IMR-90 (cell line): ENCODE data around the gene VWCE. TPM values are rescaled to one million over a fixed set of nuclear protein-coding genes. Genes with fewer than 3 reads are reported as not detected.
A peak's percentile ranks its signal among the peaks of the same experiment; 100 is the strongest.

Experiments used
- ATAC-seq: fragments of 200-7000 bp; cut with Tn5 transposase; 2 replicates; pipeline ENCODE4 v1.9.1; 2020; ENCODE audit warnings: low read depth, mild to moderate bottlenecking, moderate library complexity
- BruUV-seq: library from RNA; stranded (reverse); fragments of 400-500 nt; replicated peaks from 2 replicates; lab custom pipeline; 2021; lab: Mats Ljungman, UMichigan
- CTCF ChIA-PET: fragments of 300-600 bp; formaldehyde crosslinking; extraction: SDS; loops from one replicate; lab custom pipeline; 2021; ENCODE audit warnings: antibody characterized with exemption; lab: Yijun Ruan, JAX
- POLR2A ChIA-PET: fragments of 300-600 bp; sonication (Branson Sonifier 250); formaldehyde crosslinking; loops from one replicate; lab custom pipeline; 2022; ENCODE audit warnings: antibody characterized with exemption; ENCODE audit not compliant: unreplicated experiment; lab: Charles Lee
- DNase-seq: peaks from one replicate; pipeline ENCODE4 v3.0.0; 2013
- H2AFZ ChIP-seq: replicated peaks from 2 replicates; pipeline ENCODE3; 2013; ENCODE audit warnings: low read length, mild to moderate bottlenecking; ENCODE audit not compliant: poor library complexity
- H2AK5ac ChIP-seq: 2 replicates; pipeline ENCODE4 v1.6.1; 2013; ENCODE audit warnings: low read depth, low read length, inconsistent platforms
- H2AK9ac ChIP-seq: replicated peaks from 2 replicates; pipeline ENCODE3; 2013; ENCODE audit warnings: mild to moderate bottlenecking, low read depth, low read length, moderate library complexity; ENCODE audit not compliant: poor library complexity
- H2BK120ac ChIP-seq: 2 replicates; pipeline ENCODE4 v1.6.1; 2013; ENCODE audit warnings: low read depth, low read length, inconsistent platforms
- H2BK15ac ChIP-seq: 3 replicates; pipeline ENCODE4 v1.6.1; 2013; ENCODE audit warnings: low read depth, low read length, inconsistent platforms
- H2BK20ac ChIP-seq: 2 replicates; pipeline ENCODE4 v1.6.1; 2013; ENCODE audit warnings: low read depth, mild to moderate bottlenecking, inconsistent platforms, low read length, moderate library complexity
- H2BK5ac ChIP-seq: 2 replicates; pipeline ENCODE4 v1.6.1; 2013; ENCODE audit warnings: mild to moderate bottlenecking, low read depth, low read length, inconsistent platforms; ENCODE audit not compliant: poor library complexity, severe bottlenecking
- H3K14ac ChIP-seq: replicated peaks from 2 replicates; pipeline ENCODE4 v1.6.1; 2013; ENCODE audit warnings: low read depth, low read length, inconsistent platforms
- H3K18ac ChIP-seq: 2 replicates; pipeline ENCODE4 v1.6.1; 2013; ENCODE audit warnings: low read depth, low read length, control low read depth
- H3K23ac ChIP-seq: 2 replicates; pipeline ENCODE4 v1.6.1; 2013; ENCODE audit warnings: low read depth, low read length, inconsistent platforms
- H3K27ac ChIP-seq: 2 replicates; pipeline ENCODE4 v1.5.1; 2013; ENCODE audit warnings: mild to moderate bottlenecking, control low read depth, low read length; ENCODE audit not compliant: insufficient read depth
- H3K27me3 ChIP-seq: 2 replicates; pipeline ENCODE4 v1.6.1; 2013; ENCODE audit warnings: low read length; ENCODE audit not compliant: control insufficient read depth, insufficient read depth
- H3K36me3 ChIP-seq: 2 replicates; pipeline ENCODE4 v1.6.1; 2013; ENCODE audit warnings: low read length, mixed read lengths; ENCODE audit not compliant: control insufficient read depth, insufficient read depth
- H3K4ac ChIP-seq: 2 replicates; pipeline ENCODE4 v1.6.1; 2013; ENCODE audit warnings: low read depth, low read length, inconsistent platforms
- H3K4me1 ChIP-seq: 2 replicates; pipeline ENCODE4 v1.6.1; 2013; ENCODE audit warnings: low read length, mixed read lengths; ENCODE audit not compliant: control insufficient read depth, insufficient read depth
- H3K4me2 ChIP-seq: 2 replicates; pipeline ENCODE4 v1.6.1; 2013; ENCODE audit warnings: low read depth, mild to moderate bottlenecking, control low read depth, low read length, moderate library complexity
- H3K4me3 ChIP-seq: 2 replicates; pipeline ENCODE4 v1.5.1; 2013; ENCODE audit warnings: low read depth, mild to moderate bottlenecking, control low read depth, low read length, moderate library complexity; ENCODE audit not compliant: insufficient read depth
- H3K56ac ChIP-seq: 2 replicates; pipeline ENCODE4 v1.6.1; 2013; ENCODE audit warnings: low read length, inconsistent platforms; ENCODE audit not compliant: insufficient read depth; ENCODE audit errors: extremely low read depth
- H3K79me1 ChIP-seq, 2 experiments: 2 replicates each; pipeline ENCODE4 v1.6.1; 2013; ENCODE audit warnings: low read length in 2 of 2, inconsistent platforms in 1 of 2, low read depth in 1 of 2
- H3K9ac ChIP-seq: 2 replicates; pipeline ENCODE4 v1.6.1; 2013; ENCODE audit warnings: low read depth, low read length, control low read depth
- H3K9me1 ChIP-seq: 2 replicates; pipeline ENCODE4 v1.6.1; 2013; ENCODE audit warnings: low read length, inconsistent platforms; ENCODE audit not compliant: insufficient read depth
- H3K9me3 ChIP-seq: 2 replicates; pipeline ENCODE4 v1.6.1; 2013; ENCODE audit warnings: low read length; ENCODE audit not compliant: control insufficient read depth, insufficient read depth
- H4K20me1 ChIP-seq: 2 replicates; pipeline ENCODE4 v1.6.1; 2013; ENCODE audit warnings: low read length, inconsistent platforms; ENCODE audit not compliant: insufficient read depth
- H4K5ac ChIP-seq: 2 replicates; pipeline ENCODE4 v1.6.1; 2013; ENCODE audit warnings: mild to moderate bottlenecking, low read depth, low read length, control low read depth
- H4K8ac ChIP-seq, 2 experiments: 2 replicates each; pipeline ENCODE4 v1.6.1; 2013; ENCODE audit warnings: low read depth in 2 of 2, low read length in 2 of 2, control low read depth in 1 of 2, inconsistent platforms in 1 of 2
- H4K91ac ChIP-seq: 2 replicates; pipeline ENCODE4 v1.6.1; 2013; ENCODE audit warnings: low read depth, low read length, inconsistent platforms; ENCODE audit not compliant: insufficient read depth
- BHLHE40 ChIP-seq: fragments of 150-350 bp; IDR thresholded peaks from 2 replicates; pipeline ENCODE4 v1.6.1; 2016; ENCODE audit warnings: mild to moderate bottlenecking, low read depth, low read length
- CEBPB ChIP-seq: IDR thresholded peaks from 2 replicates; pipeline ENCODE4 v1.6.1; 2012; ENCODE audit warnings: low read depth, low read length, improper control_type of control experiment
- CHD1 ChIP-seq: IDR thresholded peaks from 2 replicates; pipeline ENCODE4 v1.6.1; 2012; ENCODE audit warnings: low read depth, low read length, improper control_type of control experiment
- CTCF ChIP-seq: conservative IDR thresholded peaks from 2 replicates; pipeline ENCODE4 v1.5.1; 2012; ENCODE audit warnings: mild to moderate bottlenecking, low read depth, low read length, improper control_type of control experiment
- FOS ChIP-seq: fragments of 150-350 bp; IDR thresholded peaks from 2 replicates; pipeline ENCODE4 v1.6.1; 2016; ENCODE audit warnings: low read depth, low read length
- MAFK ChIP-seq: IDR thresholded peaks from 2 replicates; pipeline ENCODE4 v1.6.1; 2012; ENCODE audit warnings: low read depth, low read length, improper control_type of control experiment
- MAZ ChIP-seq: IDR thresholded peaks from 2 replicates; pipeline ENCODE4 v1.6.1; 2012; ENCODE audit warnings: low read depth, mild to moderate bottlenecking, low read length, improper control_type of control experiment, moderate library complexity, borderline replicate concordance
- MXI1 ChIP-seq: IDR thresholded peaks from 2 replicates; pipeline ENCODE4 v1.6.1; 2012; ENCODE audit warnings: low read depth, mild to moderate bottlenecking, low read length, moderate library complexity, borderline replicate concordance
- NFE2L2 ChIP-seq: fragments of 150-350 bp; IDR thresholded peaks from 2 replicates; pipeline ENCODE4 v1.6.1; 2016; ENCODE audit warnings: low read depth, mild to moderate bottlenecking, low read length
- POLR2A ChIP-seq: IDR thresholded peaks from 2 replicates; pipeline ENCODE4 v1.6.1; 2012; ENCODE audit warnings: mild to moderate bottlenecking, low read depth, low read length
- RAD21 ChIP-seq: IDR thresholded peaks from 2 replicates; pipeline ENCODE4 v1.6.1; 2012; ENCODE audit warnings: low read length, improper control_type of control experiment
- RCOR1 ChIP-seq: IDR thresholded peaks from 2 replicates; pipeline ENCODE4 v1.6.1; 2012; ENCODE audit warnings: mild to moderate bottlenecking, low read length, improper control_type of control experiment; ENCODE audit not compliant: insufficient replicate concordance
- RFX5 ChIP-seq: IDR thresholded peaks from 2 replicates; pipeline ENCODE4 v1.8.0; 2012; ENCODE audit warnings: low read depth, mild to moderate bottlenecking, low read length, moderate library complexity
- SMC3 ChIP-seq: fragments of 150-350 bp; IDR thresholded peaks from 2 replicates; pipeline ENCODE4 v1.6.1; 2016; ENCODE audit warnings: low read depth, mild to moderate bottlenecking, antibody characterized with exemption, low read length, moderate library complexity
- WGBS, 2 experiments: methylation state at CpG; one replicate each; pipeline versions ENCODE4 v1.1.5 to v1.1.7; 2013; ENCODE audit warnings: missing lambda C conversion rate in 2 of 2; ENCODE audit not compliant: insufficient read length in 1 of 2; ENCODE audit errors: extremely low coverage in 2 of 2; 5-methylcytosine and 5-hydroxymethylcytosine counted together
- dilution Hi-C: fragments of 300-500 bp; cut with HindIII; formaldehyde crosslinking; loops from one replicate; pipeline ENCODE4 v1.14.3; 2018; ENCODE audit warnings: low sequenced_read_pairs; ENCODE audit not compliant: unreplicated experiment
- in situ Hi-C: fragments of 300-500 bp; cut with MboI; formaldehyde crosslinking; loops from 3 replicates; pipeline ENCODE4 v1.14.3; 2019; ENCODE audit warnings: low sequenced_read_pairs, inconsistent platforms, mixed read lengths
- intact Hi-C: fragments of 100-400 bp; cut with micrococcal nuclease; formaldehyde crosslinking; loops from 2 replicates; pipeline ENCODE4 v1.10.0; 2022
- polyA plus RNA-seq, 3 experiments: library from polyadenylated mRNA; depleted of rRNA; stranded (reverse); fragments of >200 nt; gene quantifications; 2 replicates each; pipeline ENCODE4 v1.2.3, GENCODE V29; 2012; ENCODE audit warnings: low replicate concordance in 1 of 3
- total RNA-seq: library from RNA; depleted of rRNA; stranded (reverse); fragments of >200 nt; gene quantifications from 2 replicates; pipeline ENCODE4 v1.2.3, GENCODE V29; 2012
- TF ChIP-seq, protein P1 (sequence below): fragments of 150-350 bp; IDR thresholded peaks from 2 replicates; pipeline ENCODE4 v1.6.1; 2016; ENCODE audit warnings: low read depth, mild to moderate bottlenecking, low read length, moderate library complexity, borderline replicate concordance
- TF ChIP-seq, protein P2 (sequence below): fragments of 150-350 bp; IDR thresholded peaks from 2 replicates; pipeline ENCODE4 v1.6.1; 2017; ENCODE audit warnings: mild to moderate bottlenecking, antibody characterized with exemption, low read length, low read depth

Gene VWCE
- total and polyA plus RNA-seq, 2 of the 4 experiments (the other 2 are of a cell fraction), result under 0.01 to 1.1 TPM

DNA sequence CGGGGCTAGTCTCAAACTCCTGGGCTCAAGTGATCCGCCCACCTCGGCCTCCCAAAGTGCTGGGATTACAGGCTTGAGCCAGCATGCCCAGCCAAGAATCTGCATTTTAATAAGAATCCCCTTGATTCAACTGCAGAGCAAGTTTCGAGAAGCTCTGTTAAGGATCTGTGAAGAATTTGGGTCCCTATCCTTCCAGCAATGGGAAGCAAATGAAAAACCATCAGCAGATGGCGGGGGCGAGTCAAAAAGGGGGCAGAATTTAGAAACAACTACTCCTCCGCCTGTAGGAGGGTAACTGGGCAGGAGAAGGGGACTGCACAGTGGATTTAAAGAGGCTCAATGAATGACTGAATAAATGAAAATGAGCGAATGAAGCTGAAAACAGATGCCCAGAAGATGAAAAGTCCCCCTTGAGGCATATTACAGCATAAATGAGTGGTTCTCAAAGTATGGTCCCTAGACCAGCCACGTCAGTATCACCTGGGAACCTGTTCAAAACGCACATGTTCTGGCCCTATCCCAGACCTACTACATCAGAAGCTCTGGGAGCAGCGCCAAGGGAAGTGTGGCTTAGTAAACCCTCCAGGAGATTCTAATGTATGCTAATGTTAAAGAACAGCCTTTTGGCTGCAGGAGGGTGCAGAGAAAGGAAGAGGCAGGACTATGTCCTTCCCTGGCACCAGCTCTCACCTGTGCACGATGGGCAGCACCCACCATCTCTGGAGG, 15.0 kb downstream of the VWCE start:
- 81% methylated on average over 5 of the region's 12 CpGs; no CpG with 5 or more reads in 1 of the 2 experiments for WGBS, 2 experiments
- H3K9me1 ChIP-seq, result 0 out of 2 replicates have a peak, but pooled peaks cover 4% of the 10 kb centered on the region
- H3K9ac ChIP-seq, result no peak overlapping the region
- no peaks in the 10 kb centered on the region; the same call in 1 of the 2 replicates for H3K36me3 ChIP-seq
- no peak overlapping the region for H3K23ac ChIP-seq
- no peak overlapping the region for H3K27ac ChIP-seq
- no peaks in the 10 kb centered on the region for H3K4me1 ChIP-seq
- no peak overlapping the region for H2BK120ac ChIP-seq
- H2AFZ ChIP-seq, result no peak overlapping the region
- ChIA-PET CTCF (no interaction called here), POLR2A (no interaction called here)
- H3K4ac ChIP-seq, result no peak overlapping the region
- H2AK9ac ChIP-seq, result peak overlapping the region; percentile 34
- TF ChIP-seq MAZ (no peak), CEBPB (no peak), CHD1 (no peak), POLR2A (no peak), BHLHE40 (no peak), FOS (no peak), RFX5 (no peak), MXI1 (no peak), RAD21 (no peak), CTCF (no peak), RCOR1 (no peak), SMC3 (no peak), NFE2L2 (no peak), MAFK (no peak)
- TF ChIP-seq, protein P1, sequence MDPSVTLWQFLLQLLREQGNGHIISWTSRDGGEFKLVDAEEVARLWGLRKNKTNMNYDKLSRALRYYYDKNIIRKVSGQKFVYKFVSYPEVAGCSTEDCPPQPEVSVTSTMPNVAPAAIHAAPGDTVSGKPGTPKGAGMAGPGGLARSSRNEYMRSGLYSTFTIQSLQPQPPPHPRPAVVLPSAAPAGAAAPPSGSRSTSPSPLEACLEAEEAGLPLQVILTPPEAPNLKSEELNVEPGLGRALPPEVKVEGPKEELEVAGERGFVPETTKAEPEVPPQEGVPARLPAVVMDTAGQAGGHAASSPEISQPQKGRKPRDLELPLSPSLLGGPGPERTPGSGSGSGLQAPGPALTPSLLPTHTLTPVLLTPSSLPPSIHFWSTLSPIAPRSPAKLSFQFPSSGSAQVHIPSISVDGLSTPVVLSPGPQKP, result no peak
- TF ChIP-seq, protein P2, sequence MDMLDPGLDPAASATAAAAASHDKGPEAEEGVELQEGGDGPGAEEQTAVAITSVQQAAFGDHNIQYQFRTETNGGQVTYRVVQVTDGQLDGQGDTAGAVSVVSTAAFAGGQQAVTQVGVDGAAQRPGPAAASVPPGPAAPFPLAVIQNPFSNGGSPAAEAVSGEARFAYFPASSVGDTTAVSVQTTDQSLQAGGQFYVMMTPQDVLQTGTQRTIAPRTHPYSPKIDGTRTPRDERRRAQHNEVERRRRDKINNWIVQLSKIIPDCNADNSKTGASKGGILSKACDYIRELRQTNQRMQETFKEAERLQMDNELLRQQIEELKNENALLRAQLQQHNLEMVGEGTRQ, result no peak
- DNase-seq, result peak; percentile 58
- H4K5ac ChIP-seq, result no peak overlapping the region
- no peak for ATAC-seq
- H2BK15ac ChIP-seq, result no peak overlapping the region
- no peak overlapping the region for H3K14ac ChIP-seq
- no peaks in the 10 kb centered on the region for H3K79me1 ChIP-seq
- no peaks in the 10 kb centered on the region for H3K9me3 ChIP-seq
- no peaks in the 10 kb centered on the region for H4K20me1 ChIP-seq
- H3K56ac ChIP-seq, result no peak overlapping the region
- no peak overlapping the region for H2BK5ac ChIP-seq
- in situ Hi-C loops (no loop called here), dilution Hi-C loops (no loop called here), intact Hi-C loops (no loop called here)
- no peaks in the 10 kb centered on the region; the same call in 1 of the 2 replicates for H3K27me3 ChIP-seq
- no peak overlapping the region for H3K4me3 ChIP-seq
- no peak overlapping the region for H2BK20ac ChIP-seq
- no peak overlapping the region for H4K8ac ChIP-seq
- BruUV-seq, result no TSS peak
- no peak overlapping the region for H3K18ac ChIP-seq
- H3K4me2 ChIP-seq, result no peak overlapping the region
- H4K91ac ChIP-seq, result no peak overlapping the region
- no peak overlapping the region for H2AK5ac ChIP-seq
